Hematopoietic multipotent progenitor cell treated with erythropoietin and hydrocortisone succinate and interleukin-3 and kit ligand, for 8 days (in vitro differentiated cells): ENCODE data around the gene SH2B3.

Experiments used
- DNase-seq: peaks from one replicate; pipeline ENCODE4 v3.0.0-alpha.2; 2015

The SH2B3 gene

DNA sequence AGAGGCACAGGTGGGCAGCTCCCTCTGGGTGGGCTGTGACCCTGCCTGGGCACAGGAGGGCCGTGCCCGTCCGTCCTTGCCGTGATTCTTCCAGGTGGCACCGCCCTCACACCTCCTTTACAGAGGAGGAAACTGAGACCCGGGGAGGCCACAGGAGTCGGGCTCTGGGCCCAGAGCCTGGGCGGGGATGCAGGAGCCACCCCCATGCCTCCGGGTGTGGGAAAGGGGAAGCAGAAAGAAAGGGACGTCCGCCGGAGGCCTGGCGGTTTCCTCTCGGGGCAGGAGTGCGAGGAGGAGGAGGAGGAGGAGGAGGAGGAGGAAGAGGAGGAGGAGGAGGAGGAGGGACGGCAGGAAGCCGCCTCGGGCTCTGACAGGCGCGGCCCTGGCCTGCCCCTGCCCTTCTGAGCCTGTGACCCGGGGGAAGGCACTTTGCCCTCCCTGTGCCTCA, 23.0 kb downstream of the SH2B3 start:
- peak; percentile 56 for DNase-seq

DNA sequence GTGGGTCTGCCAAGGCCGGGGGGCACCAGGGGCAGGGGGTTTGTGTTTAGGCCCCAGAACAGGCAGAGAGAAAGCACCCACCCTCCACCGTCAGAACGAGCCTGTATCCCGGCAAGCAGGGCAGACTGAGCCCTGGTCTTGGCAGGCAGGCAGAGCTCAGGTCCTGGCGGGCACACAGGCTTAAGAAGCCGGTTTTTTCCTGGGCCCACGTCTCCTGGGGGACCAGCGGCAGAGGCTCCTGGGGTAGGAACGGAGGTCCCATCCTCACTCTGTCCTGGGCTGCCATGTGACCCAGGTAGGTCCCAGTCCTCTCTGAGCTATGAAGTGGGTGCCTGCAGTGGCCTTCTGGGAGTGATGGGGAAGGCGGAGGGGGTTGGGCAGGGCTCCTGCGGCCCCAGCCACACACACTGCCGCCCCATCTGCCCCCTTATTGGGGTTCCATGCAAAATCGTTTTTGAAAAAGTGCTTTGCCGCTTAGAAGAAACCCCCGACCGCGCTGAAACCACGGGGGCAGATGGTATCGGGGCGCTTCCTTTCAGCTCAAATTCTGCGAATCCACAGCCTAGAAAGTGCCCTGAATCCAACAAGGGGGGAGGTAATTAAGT, 24.2 kb downstream of the SH2B3 start:
- DNase-seq: peak; percentile 78

DNA sequence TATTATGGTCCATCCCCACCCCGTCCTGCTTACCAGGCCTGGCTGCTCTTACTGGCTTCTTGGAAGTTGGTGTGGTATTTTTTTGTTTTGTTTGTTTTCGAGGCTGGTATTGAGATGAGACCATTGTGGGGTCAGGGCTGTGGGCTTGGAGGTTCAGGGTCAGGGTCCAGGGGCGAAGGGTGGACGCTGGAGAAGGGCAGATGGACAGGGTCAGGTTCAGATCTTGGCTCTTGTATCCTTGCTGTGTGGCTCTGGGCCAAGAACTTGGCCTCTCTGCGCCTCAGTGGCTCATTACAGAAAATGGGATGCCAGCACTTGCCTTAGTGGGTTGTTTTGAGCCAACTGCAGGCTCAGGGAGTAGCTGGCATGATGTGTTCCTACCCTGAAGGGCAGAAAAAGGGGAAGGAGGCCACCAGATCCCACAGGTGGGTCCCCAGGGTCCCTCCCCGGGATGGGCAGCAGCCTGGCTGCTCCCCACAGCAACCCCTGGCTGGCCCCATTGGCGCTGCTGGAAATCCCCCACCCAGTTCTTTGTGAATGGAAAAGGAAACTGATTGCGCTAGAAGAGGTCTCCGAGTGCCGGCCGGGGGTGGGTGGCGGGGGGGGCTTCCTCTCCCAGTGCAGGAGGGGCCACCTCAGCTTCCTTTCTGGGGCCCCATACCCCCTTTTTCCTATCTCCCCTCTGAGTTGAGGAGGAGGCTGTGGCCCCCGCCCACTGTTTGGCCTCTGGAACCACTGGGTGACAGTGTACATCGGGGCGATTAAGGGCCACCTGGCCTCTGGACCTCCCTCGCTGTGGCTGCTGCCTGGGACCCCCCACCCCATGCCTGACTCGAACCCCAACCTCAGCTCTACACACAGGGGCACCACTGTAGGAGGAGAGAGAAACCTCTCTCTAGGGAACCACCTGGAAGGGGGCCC, 25.0 kb downstream of the SH2B3 start:
- no peak for DNase-seq

DNA sequence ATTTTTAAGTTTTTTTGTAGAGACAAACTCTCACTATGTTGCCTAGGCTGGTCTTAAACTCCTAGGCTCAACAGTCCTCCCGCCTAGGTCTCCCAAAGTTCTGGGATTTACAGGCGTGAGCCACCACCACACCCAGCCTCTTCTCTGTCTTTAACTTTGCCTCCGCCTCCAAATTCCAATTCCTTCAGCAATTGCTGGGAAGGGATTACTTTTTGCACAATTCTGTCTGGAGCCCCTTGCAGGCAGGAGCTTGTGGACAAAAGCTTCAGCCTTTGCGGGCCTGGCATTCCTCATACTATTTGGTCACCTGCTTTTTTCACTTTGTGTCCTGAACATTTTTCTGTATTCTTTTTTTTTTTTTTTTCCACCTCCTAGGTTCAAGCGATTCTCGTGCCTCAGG, 26.0 kb downstream of the SH2B3 start:
- DNase-seq: no peak

DNA sequence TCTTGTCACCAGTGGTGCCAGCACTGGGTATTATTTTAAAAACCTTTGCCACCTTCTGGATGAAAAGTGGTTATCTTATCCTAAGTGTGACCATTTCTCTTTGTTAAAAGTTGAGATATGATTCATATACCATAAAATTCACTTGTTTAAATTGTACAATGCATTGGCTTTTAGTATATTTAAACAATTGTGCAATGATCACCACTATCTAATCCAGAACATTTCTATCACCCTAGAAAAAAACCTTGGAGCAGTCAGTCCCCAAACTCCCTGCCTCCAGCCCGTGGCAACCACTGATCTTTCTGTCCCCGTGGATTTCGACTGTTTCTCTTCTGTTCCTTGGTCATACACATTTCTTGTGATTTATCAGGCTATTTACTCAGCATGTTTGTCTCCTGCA, 28.3 kb downstream of the SH2B3 start:
- no peak for DNase-seq

DNA sequence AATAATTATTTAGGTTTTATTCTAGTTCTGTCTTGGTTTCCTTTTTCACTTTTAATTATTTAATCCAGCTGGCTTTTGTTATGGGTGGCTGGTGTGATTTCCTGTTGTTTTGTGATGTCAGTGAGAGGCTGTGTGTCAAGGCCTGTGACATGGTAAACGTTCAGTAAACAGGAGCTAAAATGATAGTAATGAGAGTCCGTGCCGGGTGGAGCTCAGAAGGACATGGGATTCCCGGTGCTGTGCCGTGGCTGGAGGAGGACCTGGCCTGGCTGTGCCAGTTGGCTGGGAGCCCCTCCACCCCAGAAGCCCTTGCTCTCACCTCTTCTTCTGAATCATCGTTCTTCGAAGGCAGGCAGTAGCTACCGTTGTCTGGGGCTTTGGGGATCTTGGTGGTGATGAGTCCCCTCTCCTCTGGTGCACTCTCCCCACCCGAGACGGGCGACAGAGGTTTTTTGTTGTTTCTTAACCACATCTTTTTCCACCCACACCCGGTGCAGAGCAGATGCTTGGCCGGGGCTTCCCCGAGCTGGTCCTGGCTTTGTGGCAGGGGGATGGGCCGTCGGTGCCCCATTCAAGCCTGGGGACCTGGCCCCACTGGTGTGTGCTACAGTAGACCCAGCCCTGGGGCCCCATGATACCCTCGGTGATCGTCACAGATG, 29.1 kb downstream of the SH2B3 start:
- DNase-seq: no peak

DNA sequence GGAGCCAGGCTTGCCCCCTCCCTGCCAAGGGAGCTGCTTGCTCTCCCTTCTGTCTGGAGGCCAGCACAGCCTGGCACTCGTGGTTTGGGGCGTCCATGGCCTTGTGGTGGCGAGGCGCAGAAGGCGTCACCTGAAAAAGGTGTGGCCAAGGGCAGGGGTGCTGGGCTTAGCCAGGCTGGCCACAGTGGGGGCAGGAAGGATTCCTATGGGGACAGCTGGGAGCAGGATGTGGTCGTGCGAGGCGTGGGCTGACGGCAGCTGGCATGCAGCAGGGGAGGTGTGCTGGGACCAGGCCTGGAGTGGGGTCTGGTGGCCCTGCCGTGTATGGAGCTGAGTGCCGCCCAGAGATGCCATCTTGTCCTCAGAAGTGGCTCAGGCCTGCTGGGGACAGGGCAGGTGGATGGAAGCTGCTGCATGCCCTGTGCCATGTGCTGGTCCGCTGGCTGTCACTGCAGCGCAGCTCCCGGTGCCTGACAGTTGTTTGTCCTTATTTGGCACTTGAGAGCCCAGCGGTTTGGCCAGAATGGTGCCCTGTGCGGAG, 30.0 kb downstream of the SH2B3 start:
- DNase-seq: no peak

DNA sequence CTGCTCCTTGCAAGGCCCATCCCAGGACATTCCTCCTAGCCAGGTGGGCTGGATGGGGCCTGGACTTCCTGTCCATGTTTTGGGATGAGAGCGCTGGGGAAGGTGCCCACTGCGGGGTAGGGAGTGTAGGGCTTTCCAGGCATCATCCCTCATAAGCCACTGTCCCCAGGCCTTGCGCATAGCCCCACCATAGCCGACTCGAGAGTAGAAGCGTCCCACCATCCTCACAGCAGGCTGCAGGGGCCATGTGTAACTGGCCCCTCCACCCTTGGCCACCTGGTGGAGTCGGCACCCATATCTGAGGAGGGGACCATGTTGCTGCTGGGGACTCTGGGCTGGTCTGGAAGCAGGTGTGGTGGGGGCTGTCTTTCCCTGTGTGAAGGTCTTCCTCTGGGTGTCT, 30.5 kb downstream of the SH2B3 start:
- no peak for DNase-seq

DNA sequence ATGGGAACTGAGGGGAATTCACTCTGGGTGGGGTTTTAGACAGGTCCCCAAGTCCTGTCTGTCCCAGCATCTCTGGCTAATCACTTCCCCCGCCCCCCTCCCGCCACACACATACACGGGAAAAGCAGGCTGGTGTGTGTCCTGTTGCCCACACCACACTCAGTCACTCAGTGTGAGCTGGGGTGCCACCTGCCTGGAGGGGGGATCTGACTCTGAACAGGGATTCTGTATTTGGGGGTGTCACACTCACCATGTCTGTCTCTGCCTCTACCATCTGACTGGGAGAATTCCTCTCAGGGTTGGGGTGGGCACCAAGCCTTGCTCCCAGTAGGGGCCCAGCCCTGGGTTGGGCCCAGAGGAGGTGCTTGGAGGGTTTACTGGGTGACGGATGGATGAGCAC, 31.1 kb downstream of the SH2B3 start:
- no peak for DNase-seq

DNA sequence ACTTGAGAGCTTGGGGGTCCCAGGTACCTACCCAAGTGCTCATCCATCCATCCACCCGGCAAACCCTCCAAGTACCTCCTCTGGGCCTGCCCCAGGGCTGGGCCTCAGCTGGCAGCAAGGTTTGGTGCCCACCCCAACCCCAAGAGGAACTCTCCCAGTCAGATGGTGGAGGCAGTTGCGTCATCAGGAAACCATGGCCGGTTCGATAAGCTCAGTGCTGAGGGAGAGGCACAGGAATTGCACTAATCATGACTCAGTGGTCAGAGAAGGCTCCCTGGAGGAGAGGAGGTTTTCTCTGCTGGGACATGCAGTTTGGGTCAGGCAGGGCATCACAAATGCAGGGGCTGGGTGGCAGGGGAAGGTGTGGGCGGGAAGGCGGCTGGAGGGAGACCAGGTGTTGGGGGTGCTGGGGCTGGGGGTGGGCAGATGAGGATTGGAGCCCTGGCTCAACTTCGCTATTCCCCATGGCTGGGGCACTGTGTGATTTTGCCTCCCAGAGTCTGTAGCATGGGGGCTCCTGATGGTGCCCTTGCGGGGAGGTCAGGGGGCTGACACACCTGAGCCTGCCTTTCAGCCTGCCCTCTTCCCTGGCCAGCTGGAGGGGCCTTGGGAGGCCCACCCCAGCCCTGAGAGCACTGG, 32.2 kb downstream of the SH2B3 start:
- DNase-seq: peak; percentile 92

DNA sequence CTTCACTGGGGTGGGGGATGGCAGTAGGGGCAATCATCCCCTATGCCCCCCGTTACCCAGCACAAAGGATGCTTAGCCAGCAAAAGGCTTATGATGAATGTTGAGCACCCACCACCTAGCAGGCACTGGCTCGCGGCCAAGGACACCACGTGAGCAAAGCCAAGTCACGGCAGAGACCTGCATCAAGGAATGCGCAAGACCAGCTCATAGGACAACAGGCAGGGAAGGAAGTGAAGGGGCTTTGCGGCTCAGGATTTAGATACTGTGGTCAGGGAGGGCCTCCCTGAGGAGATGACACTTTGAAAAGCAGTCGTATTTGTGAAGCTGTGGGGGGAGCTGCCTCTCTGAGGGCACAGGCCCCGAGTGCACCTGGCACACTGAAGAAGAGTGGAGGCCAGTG, 32.8 kb downstream of the SH2B3 start:
- DNase-seq: peak; percentile 79

DNA sequence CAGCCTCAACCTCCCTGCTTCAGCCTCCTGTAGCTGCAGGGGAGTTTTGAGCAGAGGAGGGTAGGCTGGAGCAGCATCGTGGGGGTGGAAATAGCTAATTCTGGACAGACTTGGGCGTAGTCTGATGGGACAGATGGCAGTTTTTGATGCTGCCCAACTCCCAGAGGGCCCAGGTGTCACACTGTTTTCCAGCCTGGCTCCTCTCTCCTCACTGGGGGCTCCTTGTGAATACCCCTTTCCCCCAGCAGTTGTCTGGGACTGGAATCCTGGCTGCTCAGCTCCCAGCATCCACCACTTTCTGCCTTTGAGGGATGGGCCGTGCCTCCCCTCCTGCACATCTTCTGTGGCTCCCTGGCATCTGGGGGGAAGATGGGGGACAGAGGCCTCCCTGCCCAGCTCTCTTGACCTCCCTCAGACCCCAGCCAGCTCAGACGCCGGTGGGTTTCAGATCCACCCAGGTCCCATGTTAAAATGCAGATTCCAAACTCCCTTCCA, 34.0 kb downstream of the SH2B3 start:
- DNase-seq: no peak

DNA sequence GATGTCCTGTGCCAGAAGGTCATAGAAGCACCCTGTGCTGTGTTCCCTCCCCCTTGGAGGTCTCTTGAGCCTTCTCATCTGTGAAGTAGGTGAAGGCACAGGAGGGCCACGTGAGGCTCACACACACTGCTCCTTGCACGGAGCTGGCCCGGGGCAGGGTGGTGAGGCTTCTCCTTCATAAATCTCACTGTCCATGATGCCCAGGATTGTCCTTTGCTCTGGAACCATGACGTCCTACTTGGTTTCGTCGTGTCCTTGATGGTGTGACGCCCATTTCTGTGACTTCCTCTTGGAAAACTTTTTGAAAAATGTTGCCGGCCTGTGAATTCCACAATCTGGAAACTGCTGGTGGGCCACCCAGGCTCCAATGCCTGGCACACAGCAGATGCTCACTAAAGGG, 34.4 kb downstream of the SH2B3 start:
- DNase-seq: no peak

DNA sequence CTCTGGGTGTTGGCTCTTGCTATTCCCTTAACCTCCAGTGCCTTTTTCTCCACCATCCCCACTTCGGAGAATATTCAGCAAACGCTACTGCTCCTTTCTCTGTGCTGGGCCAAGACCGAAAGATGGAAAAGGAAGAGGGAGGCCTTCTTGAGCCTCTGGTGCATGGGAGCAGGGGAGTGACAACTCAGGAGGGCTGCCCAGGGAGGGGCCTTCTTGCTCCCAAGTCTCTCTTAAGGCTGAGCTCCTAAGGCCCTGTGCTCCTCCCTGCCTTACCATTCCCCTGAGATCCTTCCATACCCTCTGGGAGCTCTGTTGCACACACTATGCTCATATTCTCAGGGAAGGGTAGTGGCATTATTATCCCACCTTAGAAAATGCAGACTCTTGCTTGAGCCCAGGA, 34.9 kb downstream of the SH2B3 start:
- DNase-seq: no peak

DNA sequence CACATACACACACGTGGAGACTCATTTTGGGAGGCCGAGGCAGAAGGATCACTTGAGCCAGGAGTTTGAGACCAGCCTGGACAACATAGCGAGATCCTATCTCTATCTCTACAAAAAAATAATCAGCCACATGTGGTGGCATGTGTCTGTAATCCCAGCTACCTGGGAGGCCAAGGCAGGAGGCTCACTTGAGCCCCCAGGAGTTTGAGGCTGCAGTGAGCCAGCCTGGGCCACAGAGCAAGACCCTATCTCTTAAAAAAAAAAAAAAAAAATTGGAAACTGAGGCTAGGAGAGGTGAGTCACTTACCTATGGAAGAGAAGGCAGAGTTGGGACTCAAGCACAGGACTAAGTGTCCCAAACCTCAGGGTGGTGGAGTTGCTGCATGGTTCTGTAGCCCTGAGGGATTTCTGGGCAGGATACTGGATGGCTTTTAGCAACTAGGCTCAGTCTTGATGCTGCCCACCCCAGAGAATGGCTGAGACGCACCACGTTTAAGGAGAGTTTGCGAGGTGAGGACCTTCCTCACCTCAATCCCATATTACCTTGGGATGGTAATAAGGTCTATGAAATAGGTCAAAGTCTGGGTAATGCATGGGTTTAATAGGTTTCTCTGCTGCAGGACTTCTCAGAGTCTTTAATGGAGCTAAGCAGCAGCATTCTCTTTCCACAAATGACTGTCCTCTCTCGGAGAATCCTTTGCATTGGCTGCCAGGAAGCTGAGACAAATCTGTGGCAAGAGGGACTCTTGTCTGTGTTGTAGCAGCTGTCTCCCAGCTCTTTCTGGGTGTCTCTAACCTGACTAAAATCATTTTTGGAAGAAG, 35.6 kb downstream of the SH2B3 start:
- no peak for DNase-seq

DNA sequence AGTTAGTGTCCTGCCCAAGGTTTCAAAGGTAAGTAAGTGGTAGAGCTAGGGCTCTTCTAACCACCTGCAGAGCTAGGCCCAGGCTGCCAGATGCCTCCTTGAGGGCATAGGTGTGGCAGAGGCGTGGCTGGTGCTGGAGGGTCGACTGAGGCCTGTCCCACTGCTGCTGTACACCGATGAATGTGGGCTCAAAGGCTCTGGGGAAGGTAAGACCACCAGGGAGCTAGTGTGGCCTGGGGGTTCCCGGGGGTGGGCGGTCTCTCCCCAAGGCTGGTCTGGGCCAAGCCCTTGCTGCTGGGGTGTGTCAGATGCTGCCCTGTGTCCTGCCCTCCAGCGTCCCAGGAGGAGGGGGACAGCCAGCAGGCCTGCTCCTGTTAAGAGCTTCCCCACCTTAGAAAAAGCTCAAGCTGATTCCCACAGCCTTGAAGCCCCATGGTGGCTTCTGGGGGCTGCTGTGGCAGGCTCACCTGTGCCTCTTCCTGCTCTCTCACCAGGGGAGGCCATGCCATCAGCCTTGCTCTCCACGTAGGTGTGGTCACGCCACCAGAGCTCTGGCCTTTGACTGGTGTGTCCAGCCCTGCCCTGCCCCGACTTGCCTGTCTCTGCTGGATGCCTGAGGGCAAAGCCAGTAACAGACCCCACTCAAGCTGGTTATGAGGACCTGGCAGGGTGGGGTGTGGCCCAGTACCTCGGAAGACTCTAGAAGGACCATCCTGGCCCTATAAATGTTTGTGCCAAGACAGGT, 36.8 kb downstream of the SH2B3 start:
- no peak for DNase-seq

DNA sequence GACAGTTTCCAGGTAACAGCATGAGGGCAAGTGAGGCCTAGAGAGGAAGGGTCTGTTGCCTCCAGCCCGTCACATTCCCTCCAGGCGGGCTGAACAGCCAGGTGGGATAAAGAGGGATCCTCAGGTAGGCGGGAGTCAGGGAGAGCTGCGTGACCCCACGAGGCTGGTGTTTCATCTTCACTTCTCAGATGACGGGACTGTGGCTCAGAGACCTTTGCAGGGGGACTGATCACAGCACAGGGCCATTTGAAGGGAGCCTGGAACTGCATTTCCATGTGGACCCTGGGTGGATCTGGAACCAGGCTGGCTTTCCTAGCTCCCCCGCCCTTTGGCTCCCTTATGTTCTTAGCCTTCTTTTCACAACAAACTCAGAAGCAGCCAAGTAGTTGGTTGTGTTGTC, 37.4 kb downstream of the SH2B3 start:
- DNase-seq: no peak

DNA sequence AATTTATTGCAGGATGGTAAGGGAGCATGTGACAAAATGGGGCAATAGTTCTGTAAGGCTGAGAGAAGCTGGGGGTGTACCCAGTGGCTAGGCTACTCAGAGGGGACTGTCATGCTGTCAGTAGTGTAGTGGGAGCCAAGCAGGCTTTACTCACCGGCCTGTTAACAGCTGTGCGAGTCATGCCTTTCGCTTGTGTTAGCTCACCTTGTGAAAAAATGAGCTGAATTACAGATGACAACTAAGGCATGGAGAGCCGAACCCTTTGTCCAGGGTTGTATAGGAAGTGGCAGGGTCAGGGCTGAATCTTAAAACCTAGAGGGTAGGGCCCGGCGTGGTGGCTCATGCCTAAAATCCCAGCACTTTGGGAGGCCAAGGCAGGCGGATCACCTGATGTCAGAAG, 37.9 kb downstream of the SH2B3 start:
- no peak for DNase-seq

DNA sequence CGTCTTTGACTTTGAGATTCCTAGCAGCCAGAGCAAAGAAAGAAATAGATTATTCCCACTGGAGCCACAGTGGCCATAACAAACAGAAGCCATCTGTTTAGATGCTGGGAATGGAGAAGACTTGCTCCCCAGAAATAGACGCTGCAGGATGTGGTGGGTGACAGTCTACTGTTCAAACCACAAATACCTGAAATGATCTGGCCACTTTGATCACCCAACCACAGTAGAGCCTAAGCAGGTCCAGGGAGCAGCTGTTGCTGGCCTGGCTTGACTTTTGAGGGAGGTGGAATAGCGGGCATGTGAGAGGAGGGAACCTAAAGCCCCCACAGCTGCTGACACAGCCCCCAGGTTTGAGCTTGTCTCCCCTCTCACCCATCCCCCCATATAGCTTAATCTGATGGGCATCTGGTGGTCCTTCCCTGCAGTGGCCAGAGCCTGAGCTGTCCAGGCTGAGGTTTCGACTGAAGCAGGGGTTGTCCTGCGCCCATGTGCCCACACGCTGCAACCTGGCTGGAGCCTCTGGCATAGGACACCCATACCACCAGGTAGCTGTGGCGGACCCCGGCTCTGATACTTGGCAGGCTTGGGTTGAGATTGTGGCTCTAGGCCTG, 38.7 kb downstream of the SH2B3 start:
- DNase-seq: no peak

DNA sequence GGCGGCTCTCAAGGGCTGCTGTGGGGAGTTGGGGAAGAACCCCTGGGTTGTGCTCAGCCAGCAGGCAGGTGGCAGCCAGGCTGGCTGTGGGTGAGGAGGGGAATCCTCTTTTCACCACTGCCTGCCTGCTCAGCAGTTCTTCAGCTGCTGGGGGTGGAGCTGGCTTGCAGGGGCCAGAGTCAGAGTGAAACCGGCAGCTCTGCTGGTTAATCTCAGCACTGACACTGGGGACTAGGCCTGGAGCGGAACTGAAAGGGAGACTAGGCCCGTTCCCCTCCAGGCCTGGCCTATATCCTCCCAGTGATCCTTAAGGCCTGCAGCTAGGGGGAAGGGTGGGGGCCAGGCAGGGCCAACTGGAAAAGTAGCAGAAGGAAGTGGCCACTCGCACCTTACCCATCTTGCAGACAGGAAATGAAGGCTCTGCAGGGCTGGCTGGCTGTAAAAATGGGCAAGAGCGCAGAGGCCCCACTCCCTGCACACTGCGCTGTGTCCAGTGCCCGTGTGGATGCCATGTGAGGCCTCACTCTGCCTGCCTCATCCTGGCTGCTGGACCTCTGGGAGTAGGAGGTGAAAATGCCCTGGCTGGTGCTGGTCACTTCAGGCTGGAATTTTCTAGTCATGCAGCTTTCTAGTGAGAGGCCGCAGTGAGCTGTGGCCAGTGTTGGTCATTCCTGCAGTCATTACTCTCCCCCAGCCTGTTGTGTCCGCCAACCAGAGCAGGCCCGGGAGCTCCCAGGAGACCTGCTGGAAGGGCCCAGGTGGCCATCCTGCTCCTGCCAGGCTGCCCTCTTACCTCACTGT, 39.4 kb downstream of the SH2B3 start:
- DNase-seq: peak; percentile 41
